ENCODE results near the gene SPAG16.

Gene SPAG16

DNA sequence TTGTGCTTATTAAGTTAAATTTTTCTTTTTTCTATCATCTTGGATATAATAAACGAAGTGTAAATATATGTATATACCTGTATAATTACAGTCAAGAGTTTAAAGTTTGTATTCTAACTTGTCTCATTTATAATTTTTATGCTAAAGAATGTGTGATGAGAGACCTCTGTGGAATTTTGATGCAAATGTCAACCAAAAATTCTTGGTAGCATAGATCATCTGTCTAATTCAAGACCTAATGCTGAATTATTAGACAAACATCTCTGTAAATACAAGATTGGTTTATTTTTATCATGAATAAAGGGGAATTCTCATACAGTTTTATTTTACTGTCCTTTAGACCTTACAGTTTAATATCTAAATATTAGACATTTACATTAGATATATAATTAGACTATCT is 977.4 kb downstream of the SPAG16 start:
- Histone ChIP-seq H2BK120ac (ENCODE audit: low read depth, low read length) (no peak overlapping the region), H2AK5ac (ENCODE audit: low read length) (no peak overlapping the region)

DNA sequence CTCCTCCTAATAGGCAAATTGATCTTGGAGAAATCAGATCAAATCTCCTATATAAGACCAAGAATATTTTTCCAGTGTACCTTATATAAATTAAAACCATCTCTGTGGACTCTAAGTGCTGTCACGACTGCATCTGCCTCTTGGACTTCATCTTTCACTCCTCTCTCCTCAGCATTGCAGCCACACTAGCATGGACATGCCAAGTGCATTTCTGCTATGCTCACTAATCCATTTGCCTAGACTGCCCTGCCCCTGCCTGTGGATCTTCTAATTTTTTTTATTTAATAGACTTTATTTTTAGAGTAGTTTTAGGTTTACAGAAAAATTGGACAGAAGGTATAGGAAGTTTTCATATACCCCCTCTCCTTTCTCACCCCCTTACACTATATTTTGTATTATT is 979.9 kb downstream of the SPAG16 start:
- no peaks in the 10 kb centered on the region for H3K27me3 ChIP-seq (ENCODE audit: insufficient read depth, low read length, poor library complexity)
- DNase-seq, result no peak
- H3K4me1 ChIP-seq (ENCODE audit: control insufficient read depth, low read depth, low read length), result no peaks in the 10 kb centered on the region
- H4K5ac ChIP-seq (ENCODE audit: low read length), result no peak overlapping the region
- no peak overlapping the region for H3K4ac ChIP-seq (ENCODE audit: low read depth, low read length)
- no peak overlapping the region for H3K56ac ChIP-seq (ENCODE audit: low read length)
- H2AK5ac ChIP-seq (ENCODE audit: low read length), result no peak overlapping the region
- no peak overlapping the region for H2BK120ac ChIP-seq (ENCODE audit: low read depth, low read length)
- H3K18ac ChIP-seq (ENCODE audit: low read length), result no peak overlapping the region
- H3K36me3 ChIP-seq (ENCODE audit: control insufficient read depth, insufficient read depth, low read length), result no peaks in the 10 kb centered on the region
- no peak overlapping the region for H3K4me3 ChIP-seq (ENCODE audit: low read length)
- H3K23ac ChIP-seq (ENCODE audit: low read length), result no peak overlapping the region
- H3K79me2 ChIP-seq (ENCODE audit: control insufficient read depth, insufficient read depth, low read length), result no peaks in the 10 kb centered on the region
- H4K8ac ChIP-seq (ENCODE audit: low read depth, low read length), result no peak overlapping the region
- no peak overlapping the region for H2BK15ac ChIP-seq (replicated peaks; ENCODE audit: low read depth)
- no peak overlapping the region for H3K27ac ChIP-seq (ENCODE audit: low read depth, low read length)
- no CpG with 5 or more reads among the region's 1 CpG for WGBS (ENCODE audit: extremely low coverage, insufficient coverage, low lambda C conversion rate)
- no peak overlapping the region for H3K9ac ChIP-seq (ENCODE audit: low read length)
- no peaks in the 10 kb centered on the region for H3K79me1 ChIP-seq (ENCODE audit: low read length)
- H3K4me2 ChIP-seq (ENCODE audit: low read length), result no peak overlapping the region
- no peak overlapping the region for H2BK5ac ChIP-seq (ENCODE audit: low read length)

More for the DNA sequence above, 977.4 kb downstream of the SPAG16 start:
- no peak overlapping the region for H3K9ac ChIP-seq (ENCODE audit: low read length)
- no peak for DNase-seq
- H3K79me1 ChIP-seq (ENCODE audit: low read length), result no peaks in the 10 kb centered on the region
- H2BK5ac ChIP-seq (ENCODE audit: low read length), result no peak overlapping the region
- WGBS (ENCODE audit: extremely low coverage, insufficient coverage, low lambda C conversion rate), result no CpG with 5 or more reads among the region's 1 CpG
- no peak overlapping the region for H3K56ac ChIP-seq (ENCODE audit: low read length)
- H3K23ac ChIP-seq (ENCODE audit: low read length), result no peak overlapping the region
- H4K8ac ChIP-seq (ENCODE audit: low read depth, low read length), result no peak overlapping the region
- H3K18ac ChIP-seq (ENCODE audit: low read length), result no peak overlapping the region
- no peaks in the 10 kb centered on the region for H3K27me3 ChIP-seq (ENCODE audit: insufficient read depth, low read length, poor library complexity)
- H3K79me2 ChIP-seq (ENCODE audit: control insufficient read depth, insufficient read depth, low read length), result no peaks in the 10 kb centered on the region
- H3K4ac ChIP-seq (ENCODE audit: low read depth, low read length), result no peak overlapping the region
- no peak overlapping the region for H3K4me3 ChIP-seq (ENCODE audit: low read length)
- no peak overlapping the region for H3K27ac ChIP-seq (ENCODE audit: low read depth, low read length)
- H3K36me3 ChIP-seq (ENCODE audit: control insufficient read depth, insufficient read depth, low read length), result no peaks in the 10 kb centered on the region
- no peak overlapping the region for H4K5ac ChIP-seq (ENCODE audit: low read length)
- no peak overlapping the region for H2BK15ac ChIP-seq (replicated peaks; ENCODE audit: low read depth)
- no peaks in the 10 kb centered on the region for H3K4me1 ChIP-seq (ENCODE audit: control insufficient read depth, low read depth, low read length)
- H3K4me2 ChIP-seq (ENCODE audit: low read length), result no peak overlapping the region

GRCh38 chr2:214265991-214266489 is 981.8 kb downstream of the SPAG16 start:
- Histone ChIP-seq H3K79me1 (ENCODE audit: low read length) (no peaks in the 10 kb centered on the region), H4K5ac (ENCODE audit: low read length) (no peak overlapping the region), H3K9ac (ENCODE audit: low read length) (no peak overlapping the region), H2AK5ac (ENCODE audit: low read length) (no peak overlapping the region), H3K4me1 (ENCODE audit: control insufficient read depth, low read depth, low read length) (no peaks in the 10 kb centered on the region), H3K18ac (ENCODE audit: low read length) (no peak overlapping the region), H3K79me2 (ENCODE audit: control insufficient read depth, insufficient read depth, low read length) (no peaks in the 10 kb centered on the region), H3K27ac (ENCODE audit: low read depth, low read length) (no peak overlapping the region), H3K27me3 (ENCODE audit: insufficient read depth, low read length, poor library complexity) (no peaks in the 10 kb centered on the region), H3K23ac (ENCODE audit: low read length) (no peak overlapping the region), H2BK5ac (ENCODE audit: low read length) (no peak overlapping the region), H2BK15ac (replicated peaks; ENCODE audit: low read depth) (no peak overlapping the region), H2BK120ac (ENCODE audit: low read depth, low read length) (no peak overlapping the region), H3K4me3 (ENCODE audit: low read length) (no peak overlapping the region), H4K8ac (ENCODE audit: low read depth, low read length) (no peak overlapping the region), H3K56ac (ENCODE audit: low read length) (no peak overlapping the region), H3K4me2 (ENCODE audit: low read length) (no peak overlapping the region), H3K36me3 (ENCODE audit: control insufficient read depth, insufficient read depth, low read length) (no peaks in the 10 kb centered on the region), H3K4ac (ENCODE audit: low read depth, low read length) (no peak overlapping the region)
- no peak for DNase-seq
- WGBS (ENCODE audit: extremely low coverage, insufficient coverage, low lambda C conversion rate), result no CpG with 5 or more reads among the region's 3 CpGs

DNA sequence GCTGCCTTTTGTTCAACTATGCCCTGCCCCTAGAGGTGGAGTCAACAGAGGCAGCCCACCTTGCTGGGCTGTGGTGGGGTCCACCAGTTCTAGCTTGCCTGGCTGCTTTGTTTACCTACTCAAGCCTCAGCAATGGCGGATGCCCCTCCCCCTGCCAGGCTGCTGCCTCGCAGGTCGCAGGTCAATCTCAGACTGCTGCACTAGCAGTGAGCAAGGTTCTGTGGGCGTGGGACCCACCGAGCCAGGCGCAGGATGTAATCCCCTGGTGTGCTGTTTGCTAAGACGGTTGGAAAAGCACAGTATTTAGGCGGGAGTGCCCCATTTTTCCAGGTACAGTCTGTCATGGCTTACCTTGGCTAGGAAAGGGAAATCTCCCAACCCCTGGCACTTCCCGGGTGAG is 993.6 kb downstream of the SPAG16 start:
- Histone ChIP-seq H3K79me2 (ENCODE audit: control insufficient read depth, insufficient read depth, low read length) (no peaks in the 10 kb centered on the region), H3K36me3 (ENCODE audit: control insufficient read depth, insufficient read depth, low read length) (no peaks in the 10 kb centered on the region), H2BK120ac (ENCODE audit: low read depth, low read length) (no peak overlapping the region), H3K27me3 (ENCODE audit: insufficient read depth, low read length, poor library complexity) (no peaks in the 10 kb centered on the region), H3K4me1 (ENCODE audit: control insufficient read depth, low read depth, low read length) (no peaks in the 10 kb centered on the region), H3K56ac (ENCODE audit: low read length) (no peak overlapping the region), H2BK15ac (replicated peaks; ENCODE audit: low read depth) (no peak overlapping the region), H3K4ac (ENCODE audit: low read depth, low read length) (no peak overlapping the region), H3K4me2 (ENCODE audit: low read length) (no peak overlapping the region), H3K27ac (ENCODE audit: low read depth, low read length) (no peak overlapping the region), H3K18ac (ENCODE audit: low read length) (no peak overlapping the region), H2BK5ac (ENCODE audit: low read length) (no peak overlapping the region), H2AK5ac (ENCODE audit: low read length) (no peak overlapping the region), H3K23ac (ENCODE audit: low read length) (no peak overlapping the region), H3K9ac (ENCODE audit: low read length) (no peak overlapping the region), H3K4me3 (ENCODE audit: low read length) (no peak overlapping the region), H4K8ac (ENCODE audit: low read depth, low read length) (no peak overlapping the region), H4K5ac (ENCODE audit: low read length) (no peak overlapping the region), H3K79me1 (ENCODE audit: low read length) (no peaks in the 10 kb centered on the region)
- WGBS (ENCODE audit: extremely low coverage, insufficient coverage, low lambda C conversion rate), result no CpG with 5 or more reads among the region's 9 CpGs
- no peak for DNase-seq

GRCh38 chr2:214286011-214286410 is 1001.7 kb downstream of the SPAG16 start:
- no CpG with 5 or more reads among the region's 3 CpGs for WGBS (ENCODE audit: extremely low coverage, insufficient coverage, low lambda C conversion rate)
- Histone ChIP-seq H3K79me1 (ENCODE audit: low read length) (no peaks in the 10 kb centered on the region), H3K4me3 (ENCODE audit: low read length) (no peak overlapping the region), H3K4me2 (ENCODE audit: low read length) (no peak overlapping the region), H3K4ac (ENCODE audit: low read depth, low read length) (no peak overlapping the region), H2BK5ac (ENCODE audit: low read length) (no peak overlapping the region), H4K5ac (ENCODE audit: low read length) (no peak overlapping the region), H2BK120ac (ENCODE audit: low read depth, low read length) (no peak overlapping the region), H3K9ac (ENCODE audit: low read length) (no peak overlapping the region), H3K27me3 (ENCODE audit: insufficient read depth, low read length, poor library complexity) (no peaks in the 10 kb centered on the region), H3K79me2 (ENCODE audit: control insufficient read depth, insufficient read depth, low read length) (no peaks in the 10 kb centered on the region), H3K4me1 (ENCODE audit: control insufficient read depth, low read depth, low read length) (no peaks in the 10 kb centered on the region), H3K18ac (ENCODE audit: low read length) (no peak overlapping the region), H3K27ac (ENCODE audit: low read depth, low read length) (no peak overlapping the region), H2AK5ac (ENCODE audit: low read length) (no peak overlapping the region), H3K36me3 (ENCODE audit: control insufficient read depth, insufficient read depth, low read length) (no peaks in the 10 kb centered on the region), H3K56ac (ENCODE audit: low read length) (no peak overlapping the region), H3K23ac (ENCODE audit: low read length) (no peak overlapping the region), H4K8ac (ENCODE audit: low read depth, low read length) (no peak overlapping the region), H2BK15ac (replicated peaks; ENCODE audit: low read depth) (no peak overlapping the region)
- DNase-seq, result no peak

GRCh38 chr2:214293593-214293992 is 1009.3 kb downstream of the SPAG16 start:
- Histone ChIP-seq H3K4me3 (ENCODE audit: low read length) (no peak overlapping the region), H4K8ac (ENCODE audit: low read depth, low read length) (no peak overlapping the region), H3K9ac (ENCODE audit: low read length) (no peak overlapping the region), H3K4me2 (ENCODE audit: low read length) (no peak overlapping the region), H4K5ac (ENCODE audit: low read length) (no peak overlapping the region), H2BK15ac (replicated peaks; ENCODE audit: low read depth) (no peak overlapping the region), H3K56ac (ENCODE audit: low read length) (no peak overlapping the region), H3K79me2 (ENCODE audit: control insufficient read depth, insufficient read depth, low read length) (no peaks in the 10 kb centered on the region), H3K23ac (ENCODE audit: low read length) (no peak overlapping the region), H3K4me1 (ENCODE audit: control insufficient read depth, low read depth, low read length) (no peaks in the 10 kb centered on the region), H3K18ac (ENCODE audit: low read length) (no peak overlapping the region), H3K4ac (ENCODE audit: low read depth, low read length) (no peak overlapping the region), H3K36me3 (ENCODE audit: control insufficient read depth, insufficient read depth, low read length) (no peaks in the 10 kb centered on the region), H3K27ac (ENCODE audit: low read depth, low read length) (peak overlapping the region; percentile 51), H2BK120ac (ENCODE audit: low read depth, low read length) (no peak overlapping the region), H3K27me3 (ENCODE audit: insufficient read depth, low read length, poor library complexity) (no peaks in the 10 kb centered on the region), H2AK5ac (ENCODE audit: low read length) (no peak overlapping the region), H3K79me1 (ENCODE audit: low read length) (no peaks in the 10 kb centered on the region), H2BK5ac (ENCODE audit: low read length) (no peak overlapping the region)
- DNase-seq, result peak; percentile 72
